ENCODE measurements around the gene PRR20C. TPM values are rescaled to one million over a fixed set of nuclear protein-coding genes. Genes with fewer than 3 reads are reported as not detected.
"Not testable (repeated sequence)": the region's sequence is repeated elsewhere in the genome, so short reads cannot be mapped to it uniquely, and the experiment has no call there.

Gene PRR20C
- total RNA-seq, 2 donors from 2014 or later, result not detected

DNA sequence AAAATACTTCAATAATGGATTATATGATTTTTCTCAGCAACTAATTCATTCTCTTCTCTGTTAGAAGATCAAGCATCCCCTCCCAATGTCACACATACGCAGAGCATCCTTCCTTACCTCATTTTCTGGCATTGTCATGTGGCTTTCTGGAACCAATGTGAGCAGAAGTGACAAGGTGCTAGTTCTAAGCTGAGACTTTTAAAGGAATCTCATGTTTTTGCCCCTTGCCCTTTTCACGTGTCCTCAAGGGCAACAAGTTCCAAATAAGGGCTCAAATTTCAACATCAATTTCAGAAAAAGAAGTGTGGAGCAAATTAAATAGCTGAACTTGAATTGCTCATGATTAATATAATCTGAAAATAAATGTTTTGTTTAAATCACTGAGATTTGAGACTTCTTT, 17.8 kb upstream of the PRR20C start:
- no peaks in the 10 kb centered on the region for H3K9me3 Mint-ChIP-seq
- no peak overlapping the region for H3K4me3 ChIP-seq (ENCODE audit: low read length)
- TF ChIP-seq, protein P1, sequence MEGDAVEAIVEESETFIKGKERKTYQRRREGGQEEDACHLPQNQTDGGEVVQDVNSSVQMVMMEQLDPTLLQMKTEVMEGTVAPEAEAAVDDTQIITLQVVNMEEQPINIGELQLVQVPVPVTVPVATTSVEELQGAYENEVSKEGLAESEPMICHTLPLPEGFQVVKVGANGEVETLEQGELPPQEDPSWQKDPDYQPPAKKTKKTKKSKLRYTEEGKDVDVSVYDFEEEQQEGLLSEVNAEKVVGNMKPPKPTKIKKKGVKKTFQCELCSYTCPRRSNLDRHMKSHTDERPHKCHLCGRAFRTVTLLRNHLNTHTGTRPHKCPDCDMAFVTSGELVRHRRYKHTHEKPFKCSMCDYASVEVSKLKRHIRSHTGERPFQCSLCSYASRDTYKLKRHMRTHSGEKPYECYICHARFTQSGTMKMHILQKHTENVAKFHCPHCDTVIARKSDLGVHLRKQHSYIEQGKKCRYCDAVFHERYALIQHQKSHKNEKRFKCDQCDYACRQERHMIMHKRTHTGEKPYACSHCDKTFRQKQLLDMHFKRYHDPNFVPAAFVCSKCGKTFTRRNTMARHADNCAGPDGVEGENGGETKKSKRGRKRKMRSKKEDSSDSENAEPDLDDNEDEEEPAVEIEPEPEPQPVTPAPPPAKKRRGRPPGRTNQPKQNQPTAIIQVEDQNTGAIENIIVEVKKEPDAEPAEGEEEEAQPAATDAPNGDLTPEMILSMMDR (conservative IDR thresholded peaks at IDR 0.05), result no peak
- DNase-seq, result no peak
- H3K4me1 ChIP-seq (ENCODE audit: control insufficient read depth, insufficient read depth, low read length), result no peaks in the 10 kb centered on the region
- H3K27me3 ChIP-seq (ENCODE audit: control insufficient read depth, insufficient read depth, low read length, poor library complexity, severe bottlenecking), result no peaks in the 10 kb centered on the region
- H3K9me3 ChIP-seq (ENCODE audit: control insufficient read depth, low read length), result no peaks in the 10 kb centered on the region
- H3K27me3 Mint-ChIP-seq (ENCODE audit: insufficient read depth), result no peaks in the 10 kb centered on the region
- no peaks in the 10 kb centered on the region for H3K4me1 Mint-ChIP-seq
- H3K36me3 ChIP-seq (ENCODE audit: control insufficient read depth, insufficient read depth, low read length), result no peaks in the 10 kb centered on the region
- no peaks in the 10 kb centered on the region for H3K36me3 Mint-ChIP-seq (ENCODE audit: low read depth)
- H3K9ac ChIP-seq (ENCODE audit: extremely low read depth, low read length, poor library complexity, severe bottlenecking), result no peak overlapping the region
- H3K4me3 Mint-ChIP-seq, result no peak overlapping the region
- H3K27ac ChIP-seq (ENCODE audit: low read depth, low read length), result no peak overlapping the region
- 69 to 90% methylated on average over 2 of the region's 2 CpGs for WGBS, 2 experiments (ENCODE audit: insufficient coverage in 1 of 2, insufficient read length in 1 of 2)
- H3K27ac Mint-ChIP-seq, result no peak overlapping the region

DNA sequence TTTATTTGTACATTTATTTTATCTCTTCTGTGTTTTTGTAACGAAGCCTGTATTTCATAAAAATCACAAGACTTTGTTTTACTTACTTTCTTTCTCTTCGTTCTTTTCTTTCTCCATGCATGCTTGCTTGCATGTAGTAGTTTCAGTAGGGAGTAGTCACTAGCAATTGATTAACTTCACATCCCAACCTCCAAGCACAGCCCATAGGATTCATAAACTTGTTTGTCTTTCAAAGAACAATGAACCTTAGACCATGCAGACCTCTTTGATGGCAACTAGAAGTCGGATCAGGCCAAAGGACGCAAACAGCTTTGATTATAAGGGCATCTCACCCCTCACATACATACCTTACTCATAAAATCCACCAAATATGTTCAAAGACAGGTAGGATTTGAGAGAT, 16.3 kb upstream of the PRR20C start:
- Mint-ChIP-seq H3K36me3 (ENCODE audit: low read depth) (no peaks in the 10 kb centered on the region), H3K27ac (no peak overlapping the region), H3K4me3 (no peak overlapping the region), H3K9me3 (no peaks in the 10 kb centered on the region), H3K27me3 (ENCODE audit: insufficient read depth) (no peaks in the 10 kb centered on the region), H3K4me1 (no peaks in the 10 kb centered on the region)
- H3K36me3 ChIP-seq (ENCODE audit: control insufficient read depth, insufficient read depth, low read length), result no peaks in the 10 kb centered on the region
- no peaks in the 10 kb centered on the region for H3K4me1 ChIP-seq (ENCODE audit: control insufficient read depth, insufficient read depth, low read length)
- H3K27ac ChIP-seq (ENCODE audit: low read depth, low read length), result no peak overlapping the region
- H3K9me3 ChIP-seq (ENCODE audit: control insufficient read depth, low read length), result no peaks in the 10 kb centered on the region
- TF ChIP-seq, protein P1 (conservative IDR thresholded peaks at IDR 0.05), result no peak
- WGBS, 2 experiments (ENCODE audit: insufficient coverage in 1 of 2, insufficient read length in 1 of 2), result 92 to 100% methylated on average over 2 to 4 of the region's 4 CpGs
- H3K27me3 ChIP-seq (ENCODE audit: control insufficient read depth, insufficient read depth, low read length, poor library complexity, severe bottlenecking), result no peaks in the 10 kb centered on the region
- no peak overlapping the region for H3K4me3 ChIP-seq (ENCODE audit: low read length)
- no peak overlapping the region for H3K9ac ChIP-seq (ENCODE audit: extremely low read depth, low read length, poor library complexity, severe bottlenecking)
- DNase-seq, result no peak

DNA sequence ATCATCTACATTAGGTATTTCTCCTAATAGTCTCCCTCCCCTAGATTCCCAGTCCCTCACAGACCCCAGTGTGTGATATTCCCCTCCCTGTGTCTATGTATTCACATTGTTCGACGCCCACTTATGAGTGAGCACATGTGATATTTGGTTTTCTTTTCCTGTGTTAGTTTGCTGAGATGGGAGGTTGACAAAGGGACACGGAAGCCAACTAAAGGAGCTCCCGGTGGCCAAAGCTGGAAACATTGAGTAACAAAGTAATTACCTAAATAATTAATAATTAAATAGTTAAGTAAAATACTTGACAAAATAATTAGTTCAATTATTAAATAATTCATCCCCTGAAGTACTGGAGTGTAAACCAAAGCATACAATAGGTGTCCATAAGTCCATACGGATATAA, 14.9 kb upstream of the PRR20C start:
- Mint-ChIP-seq H3K36me3 (ENCODE audit: low read depth) (no peaks in the 10 kb centered on the region), H3K9me3 (no peaks in the 10 kb centered on the region), H3K4me3 (no peak overlapping the region), H3K4me1 (no peaks in the 10 kb centered on the region), H3K27me3 (ENCODE audit: insufficient read depth) (no peaks in the 10 kb centered on the region), H3K27ac (no peak overlapping the region)
- TF ChIP-seq, protein P1 (conservative IDR thresholded peaks at IDR 0.05), result no peak
- Histone ChIP-seq H3K4me1 (ENCODE audit: control insufficient read depth, insufficient read depth, low read length) (no peaks in the 10 kb centered on the region), H3K36me3 (ENCODE audit: control insufficient read depth, insufficient read depth, low read length) (no peaks in the 10 kb centered on the region), H3K4me3 (ENCODE audit: low read length) (no peak overlapping the region), H3K27ac (ENCODE audit: low read depth, low read length) (no peak overlapping the region), H3K27me3 (ENCODE audit: control insufficient read depth, insufficient read depth, low read length, poor library complexity, severe bottlenecking) (no peaks in the 10 kb centered on the region), H3K9ac (ENCODE audit: extremely low read depth, low read length, poor library complexity, severe bottlenecking) (no peak overlapping the region), H3K9me3 (ENCODE audit: control insufficient read depth, low read length) (no peaks in the 10 kb centered on the region)
- 100% methylated on average over 2 of the region's 5 CpGs; no CpG with 5 or more reads in 1 of the 2 experiments for WGBS, 2 experiments (ENCODE audit: insufficient coverage in 1 of 2, insufficient read length in 1 of 2)
- DNase-seq, result no peak

DNA sequence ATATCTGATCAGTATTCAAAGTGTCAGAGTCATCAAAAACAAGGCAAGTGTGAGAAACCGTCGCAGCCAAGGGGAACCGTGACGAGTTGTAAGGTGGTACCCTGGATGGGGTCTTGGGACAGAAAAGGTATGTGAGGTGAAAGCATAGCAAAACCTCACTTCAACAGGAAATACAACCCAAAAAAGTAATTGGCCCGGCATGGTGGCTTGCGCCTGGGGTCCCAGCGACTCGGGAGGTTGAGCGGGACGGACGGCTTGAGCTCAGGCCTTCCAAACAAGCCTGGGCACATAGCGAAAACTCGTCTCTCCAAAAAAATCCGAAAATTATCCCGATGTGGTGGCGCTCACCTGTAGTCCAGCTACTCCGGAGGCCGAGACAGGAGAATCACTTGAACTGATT, 14.1 kb upstream of the PRR20C start:
- H3K9me3 ChIP-seq (ENCODE audit: control insufficient read depth, low read length); H3K36me3 Mint-ChIP-seq (ENCODE audit: low read depth); H3K36me3 ChIP-seq (ENCODE audit: control insufficient read depth, insufficient read depth, low read length); H3K4me3 ChIP-seq (ENCODE audit: low read length); H3K27ac Mint-ChIP-seq; H3K27ac ChIP-seq (ENCODE audit: low read depth, low read length); H3K9me3 Mint-ChIP-seq; H3K9ac ChIP-seq (ENCODE audit: extremely low read depth, low read length, poor library complexity, severe bottlenecking); H3K27me3 ChIP-seq (ENCODE audit: control insufficient read depth, insufficient read depth, low read length, poor library complexity, severe bottlenecking); H3K4me1 Mint-ChIP-seq; H3K4me1 ChIP-seq (ENCODE audit: control insufficient read depth, insufficient read depth, low read length); H3K27me3 Mint-ChIP-seq (ENCODE audit: insufficient read depth); H3K4me3 Mint-ChIP-seq; DNase-seq: not testable (repeated sequence)
- WGBS, 2 experiments (ENCODE audit: insufficient coverage in 1 of 2, insufficient read length in 1 of 2), result 95% methylated on average over 7 of the region's 18 CpGs; no CpG with 5 or more reads in 1 of the 2 experiments

DNA sequence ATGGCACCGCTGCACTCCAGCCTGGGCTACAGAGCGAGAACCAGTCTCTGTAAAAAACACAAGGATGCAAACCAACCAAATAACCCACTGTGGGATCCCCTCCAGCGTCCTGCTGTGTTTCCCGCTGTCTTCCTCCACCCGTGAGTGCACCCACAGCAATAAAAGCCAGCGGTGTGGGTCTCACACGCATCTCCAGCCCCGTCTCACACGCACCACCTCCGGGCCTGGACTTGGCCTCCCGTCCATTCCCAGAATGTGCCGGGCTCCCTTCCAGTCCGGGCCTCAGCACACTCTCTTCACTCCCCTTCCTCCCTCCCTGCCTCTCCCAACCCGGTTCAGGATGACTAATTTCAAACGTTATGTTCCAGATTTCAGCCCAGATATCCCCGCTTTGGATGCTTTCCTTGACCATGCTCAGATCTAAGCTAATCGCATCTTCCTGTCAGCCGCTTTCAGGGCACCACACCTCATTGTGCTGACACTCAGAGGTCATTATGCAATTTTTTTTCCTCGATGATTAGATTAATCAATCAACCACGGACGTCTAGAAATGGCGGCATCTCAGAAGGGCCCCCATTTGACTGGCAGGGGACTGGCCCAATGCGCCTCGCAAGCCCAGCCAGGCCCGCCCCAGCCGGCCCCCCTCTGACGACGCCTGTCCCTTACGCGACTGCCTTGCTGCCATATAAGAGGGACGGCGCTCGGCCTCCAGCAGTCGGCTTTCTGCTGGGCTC, 13.5 kb upstream of the PRR20C start, which contains the start of gene PRR20A:
Gene PRR20A, plus strand, starts transcription at position 684 of the 734 bp plus-strand sequence. CDS start 387 bp downstream, outside the sequence.
- H3K9me3 Mint-ChIP-seq; H3K27me3 ChIP-seq (ENCODE audit: control insufficient read depth, insufficient read depth, low read length, poor library complexity, severe bottlenecking); H3K4me3 Mint-ChIP-seq; H3K4me1 ChIP-seq (ENCODE audit: control insufficient read depth, insufficient read depth, low read length); H3K9ac ChIP-seq (ENCODE audit: extremely low read depth, low read length, poor library complexity, severe bottlenecking); DNase-seq; H3K36me3 ChIP-seq (ENCODE audit: control insufficient read depth, insufficient read depth, low read length); H3K4me3 ChIP-seq (ENCODE audit: low read length); H3K27me3 Mint-ChIP-seq (ENCODE audit: insufficient read depth); H3K9me3 ChIP-seq (ENCODE audit: control insufficient read depth, low read length); H3K4me1 Mint-ChIP-seq; H3K36me3 Mint-ChIP-seq (ENCODE audit: low read depth); H3K27ac Mint-ChIP-seq; H3K27ac ChIP-seq (ENCODE audit: low read depth, low read length): not testable (repeated sequence)
- WGBS, 2 experiments (ENCODE audit: insufficient coverage in 1 of 2, insufficient read length in 1 of 2), result 92% methylated on average over 8 of the region's 34 CpGs; no CpG with 5 or more reads in 1 of the 2 experiments
